GM12872 (cell line): ENCODE results near the gene GPR183.

Experiments used
- CTCF ChIP-seq: IDR thresholded peaks from 3 replicates; pipeline ENCODE4 v1.5.1; 2011; ENCODE audit warnings: low read depth, mild to moderate bottlenecking, low read length, moderate library complexity; ENCODE audit not compliant: insufficient read depth

GPR183 gene

GRCh38 chr13:99250982-99251825 lies 56.0 kb downstream of the GPR183 start:
- TF ChIP-seq CTCF, result no peak

- TF ChIP-seq CTCF, result no peak
Measured at GRCh38 chr13:99246100-99246499, 61.1 kb downstream of the GPR183 start.
